GM21619 (cell line): ENCODE measurements around the gene POLR2F.

ENCODE experiments used
- ATAC-seq: cut with Tn5 transposase; IDR thresholded peaks from one replicate; pipeline ENCODE4 v1.9.1; 2021; ENCODE audit not compliant: unreplicated experiment

Gene POLR2F

DNA sequence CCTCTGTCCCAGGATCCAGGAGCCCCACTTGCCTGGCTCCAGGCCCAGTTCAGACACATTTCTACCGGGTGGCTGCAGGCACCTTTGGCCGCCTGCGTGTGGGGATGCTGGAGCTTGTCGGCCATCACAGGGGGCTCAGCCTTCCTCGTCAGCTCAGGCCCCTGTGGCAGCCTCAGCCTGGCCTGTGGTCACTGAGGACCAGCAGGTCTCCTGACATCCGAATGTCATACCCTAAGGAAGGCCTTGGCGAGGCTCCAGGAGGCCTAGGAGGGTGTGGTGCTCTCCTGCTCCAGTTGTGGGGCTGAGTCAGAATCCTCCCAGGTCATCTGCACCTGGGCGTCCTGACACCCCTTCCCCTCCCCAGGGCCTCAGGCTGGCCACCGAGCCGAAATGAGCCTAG, 45.7 kb downstream of the POLR2F start:
- no peak for ATAC-seq

DNA sequence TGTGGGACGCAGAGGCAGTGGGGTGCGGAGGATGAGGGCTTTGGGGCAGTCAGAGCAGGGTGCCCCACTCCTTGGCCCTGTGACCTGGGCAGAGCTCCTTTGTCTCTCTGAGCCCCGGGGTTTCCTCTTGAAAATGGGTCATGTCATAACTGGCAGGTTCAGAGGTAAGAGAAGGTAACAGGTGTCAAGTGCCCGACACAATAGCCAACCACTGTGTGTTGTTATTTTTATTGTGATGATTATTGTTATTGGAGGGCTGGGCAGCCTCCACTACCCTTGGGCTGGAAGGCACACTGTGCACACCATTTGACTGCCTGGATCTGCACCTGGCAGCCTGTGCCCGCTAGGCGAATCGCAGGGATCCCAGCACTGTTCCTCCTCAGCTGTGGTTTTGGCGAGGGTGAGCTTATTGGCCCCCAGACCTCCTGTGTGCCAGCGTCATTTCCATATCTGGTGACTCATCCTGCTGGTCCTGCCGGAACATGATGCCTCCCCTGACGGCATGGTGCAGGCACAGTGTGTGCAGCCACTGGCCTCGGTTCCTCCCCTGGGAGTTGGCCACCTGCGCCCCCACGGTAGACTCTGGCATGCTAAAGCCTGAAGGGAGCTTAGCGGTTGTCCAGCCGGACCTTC, 46.3 kb downstream of the POLR2F start:
- ATAC-seq = no peak

- ATAC-seq = no peak
Measured at GRCh38 chr22:38005943-38006342, 52.4 kb downstream of the POLR2F start.

DNA sequence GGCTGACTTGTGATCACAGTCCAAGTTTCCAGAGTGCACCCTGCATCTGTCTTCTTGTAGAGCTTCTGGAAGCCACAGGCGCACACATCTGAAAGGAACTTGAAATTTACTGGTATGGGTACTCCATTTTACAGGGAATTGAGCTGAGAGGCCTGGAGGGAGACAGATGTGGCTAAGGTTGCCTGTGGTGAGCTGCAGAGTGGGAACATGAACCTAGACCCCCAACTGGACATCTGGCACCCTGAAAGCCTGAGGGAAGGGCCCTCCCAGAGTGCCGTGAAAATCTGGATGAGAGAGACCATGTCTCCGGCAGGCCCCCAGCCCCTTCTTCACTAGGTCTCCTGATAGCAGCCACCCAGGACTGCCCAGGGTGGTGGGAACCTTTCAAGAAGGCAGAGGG, 53.4 kb downstream of the POLR2F start:
- ATAC-seq = no peak

GRCh38 chr22:38007330-38007902, 53.9 kb downstream of the POLR2F start:
- ATAC-seq = no peak

DNA sequence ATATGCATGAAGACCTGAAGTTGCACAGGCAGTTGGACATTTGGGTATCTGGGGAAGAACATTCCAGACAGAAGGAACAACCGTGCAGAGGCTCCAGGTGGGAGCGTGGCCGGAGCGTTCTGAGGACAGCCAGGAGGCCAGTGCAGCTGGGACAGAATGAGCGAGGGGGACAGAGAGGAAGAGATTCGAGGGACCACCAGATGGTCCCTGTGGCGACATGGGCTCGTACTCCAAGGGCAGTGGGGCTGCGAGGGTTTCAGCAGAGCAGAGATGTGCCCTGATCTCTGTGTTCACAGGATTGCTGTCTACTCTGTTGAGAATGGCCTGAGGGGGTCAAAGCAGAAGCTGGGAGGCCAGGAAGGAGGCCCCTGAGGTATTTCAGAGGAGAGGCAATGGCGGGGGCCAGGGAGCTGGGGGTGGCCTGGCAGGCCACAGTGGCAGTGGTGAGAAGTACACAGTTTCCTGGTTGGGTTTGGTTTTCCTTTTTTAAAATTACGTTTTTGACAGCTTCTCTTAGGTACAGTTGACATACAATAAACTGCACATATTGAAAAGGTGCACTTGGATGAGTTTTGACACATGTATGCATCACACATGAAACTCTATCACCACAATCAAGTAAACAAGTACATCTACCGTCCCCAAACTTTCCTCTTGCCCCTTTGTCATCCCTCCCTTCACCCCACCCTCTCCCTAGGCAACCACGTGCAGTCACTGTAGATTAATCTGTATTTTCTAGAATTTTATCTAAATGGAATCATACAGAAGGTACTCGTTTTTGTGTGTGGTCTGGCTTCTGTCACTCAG, 55.7 kb downstream of the POLR2F start:
- no peak for ATAC-seq

DNA sequence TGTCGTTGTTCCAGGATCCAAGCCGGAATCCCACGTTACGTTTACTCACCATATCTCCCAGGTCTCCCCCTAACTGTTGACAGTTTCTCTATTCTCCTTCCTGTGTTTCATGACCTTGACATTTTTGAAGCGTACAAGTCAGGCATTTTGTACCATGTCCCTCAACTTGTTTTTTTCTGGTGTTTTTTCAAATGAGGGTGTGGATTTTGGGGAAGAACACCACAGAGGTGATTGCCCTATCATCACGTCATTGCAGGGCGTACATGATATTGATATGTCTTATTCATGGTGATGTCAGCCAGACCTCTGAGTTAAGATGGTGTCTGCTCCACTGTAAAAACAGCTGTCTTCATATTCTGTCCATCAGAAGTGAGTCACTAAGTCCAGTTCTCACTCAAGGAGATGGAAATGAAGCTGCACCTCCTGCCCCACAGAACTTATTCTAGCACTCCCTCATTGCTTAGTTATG, 59.1 kb downstream of the POLR2F start:
- ATAC-seq = no peak

DNA sequence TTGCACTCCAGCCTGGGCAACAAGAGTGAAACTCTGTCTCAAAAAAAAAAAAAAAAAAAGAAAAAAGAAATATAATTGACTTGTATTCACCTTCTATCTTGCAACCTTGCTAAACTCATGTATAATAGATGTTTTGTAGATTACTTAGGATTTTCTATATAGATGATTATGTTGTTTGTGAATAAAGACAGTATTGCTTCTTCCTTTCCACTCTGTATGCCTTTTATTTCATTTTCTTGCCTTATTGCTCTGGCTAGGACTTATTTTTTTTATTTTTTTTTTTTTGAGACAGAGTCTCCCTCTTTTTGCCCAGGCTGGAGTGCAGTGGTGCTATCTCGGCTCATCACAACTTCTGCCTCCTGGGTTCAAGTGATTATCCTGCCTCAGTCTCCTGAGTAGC, 60.6 kb downstream of the POLR2F start:
- ATAC-seq = no peak

DNA sequence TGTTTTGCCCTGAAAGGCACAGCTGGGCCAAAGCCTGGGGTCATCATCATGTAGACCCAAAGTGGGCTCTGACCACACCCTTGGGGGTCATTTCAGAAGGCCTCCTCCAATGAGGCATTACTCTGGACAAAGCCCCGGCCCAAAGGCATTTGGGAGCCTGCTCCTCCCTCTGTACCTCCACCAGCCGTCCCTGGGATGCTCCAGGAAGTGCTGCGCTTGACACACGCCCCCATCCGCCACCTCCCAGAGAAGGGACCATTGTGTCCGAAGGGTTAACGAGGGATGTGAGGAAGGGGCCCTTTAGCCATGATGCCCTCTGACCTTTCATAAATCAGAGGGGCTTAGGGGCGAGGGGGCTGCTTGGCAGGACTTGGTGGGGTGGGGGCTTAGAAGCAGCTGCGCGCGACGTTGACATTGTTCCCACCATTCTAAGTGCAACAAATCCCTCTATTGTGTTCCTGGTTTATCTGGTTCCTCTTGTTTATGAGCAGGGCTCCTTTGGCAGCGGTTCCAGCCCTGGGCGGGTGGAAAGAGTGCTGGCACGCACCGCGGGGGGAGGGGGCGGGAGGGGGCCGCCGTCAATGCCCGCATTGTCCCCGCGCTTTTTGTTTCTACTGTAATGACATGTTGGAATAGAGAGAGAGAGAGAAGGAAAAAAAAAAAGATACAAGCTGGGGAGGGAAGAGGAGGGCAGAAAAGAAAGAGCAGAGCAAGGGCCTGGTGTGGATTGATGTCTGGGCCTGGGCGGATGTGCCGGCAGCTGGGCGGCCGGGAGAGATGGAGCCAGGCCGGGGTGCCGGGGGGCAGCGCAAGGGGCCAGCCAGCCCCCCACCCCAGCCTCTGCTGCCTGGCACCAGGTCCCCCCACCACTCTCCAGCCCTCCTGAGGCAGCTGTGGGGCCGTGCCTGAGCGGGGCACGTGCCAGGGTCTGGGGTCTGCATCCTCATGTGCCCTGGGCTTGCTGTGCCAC, 63.0 kb downstream of the POLR2F start:
- ATAC-seq = no peak

DNA sequence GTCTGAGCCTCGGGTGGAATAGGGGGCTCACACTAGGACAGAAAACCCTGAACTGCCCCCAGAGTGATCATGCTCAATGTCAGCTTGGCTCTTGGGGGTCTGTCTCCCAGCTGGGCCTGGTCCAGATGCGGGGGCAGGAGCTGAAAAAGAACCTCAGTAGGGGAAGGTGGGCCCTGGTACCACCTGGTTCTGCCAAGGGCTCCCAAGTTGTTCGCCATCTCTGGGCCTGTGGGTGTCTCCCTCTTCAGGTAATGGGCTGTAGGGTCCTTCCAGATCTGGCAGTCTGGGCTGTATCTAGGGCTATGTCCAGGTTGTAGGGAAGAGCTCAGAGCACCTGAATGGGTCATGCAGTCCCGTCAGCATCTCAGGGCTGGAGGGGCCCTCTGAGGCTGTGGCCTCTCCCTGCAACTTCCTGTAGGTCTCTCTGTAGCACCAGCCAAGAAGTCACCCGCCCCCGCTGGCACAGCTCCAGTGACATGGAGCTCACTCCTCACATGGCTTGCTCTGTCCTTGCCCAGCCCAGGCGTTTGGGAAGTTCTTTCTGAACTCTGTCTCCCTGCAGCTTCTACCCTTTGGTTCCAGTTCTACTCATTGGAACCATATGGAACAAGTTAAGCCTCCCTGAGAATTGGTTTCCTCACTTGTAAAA, 63.9 kb downstream of the POLR2F start:
- no peak for ATAC-seq

DNA sequence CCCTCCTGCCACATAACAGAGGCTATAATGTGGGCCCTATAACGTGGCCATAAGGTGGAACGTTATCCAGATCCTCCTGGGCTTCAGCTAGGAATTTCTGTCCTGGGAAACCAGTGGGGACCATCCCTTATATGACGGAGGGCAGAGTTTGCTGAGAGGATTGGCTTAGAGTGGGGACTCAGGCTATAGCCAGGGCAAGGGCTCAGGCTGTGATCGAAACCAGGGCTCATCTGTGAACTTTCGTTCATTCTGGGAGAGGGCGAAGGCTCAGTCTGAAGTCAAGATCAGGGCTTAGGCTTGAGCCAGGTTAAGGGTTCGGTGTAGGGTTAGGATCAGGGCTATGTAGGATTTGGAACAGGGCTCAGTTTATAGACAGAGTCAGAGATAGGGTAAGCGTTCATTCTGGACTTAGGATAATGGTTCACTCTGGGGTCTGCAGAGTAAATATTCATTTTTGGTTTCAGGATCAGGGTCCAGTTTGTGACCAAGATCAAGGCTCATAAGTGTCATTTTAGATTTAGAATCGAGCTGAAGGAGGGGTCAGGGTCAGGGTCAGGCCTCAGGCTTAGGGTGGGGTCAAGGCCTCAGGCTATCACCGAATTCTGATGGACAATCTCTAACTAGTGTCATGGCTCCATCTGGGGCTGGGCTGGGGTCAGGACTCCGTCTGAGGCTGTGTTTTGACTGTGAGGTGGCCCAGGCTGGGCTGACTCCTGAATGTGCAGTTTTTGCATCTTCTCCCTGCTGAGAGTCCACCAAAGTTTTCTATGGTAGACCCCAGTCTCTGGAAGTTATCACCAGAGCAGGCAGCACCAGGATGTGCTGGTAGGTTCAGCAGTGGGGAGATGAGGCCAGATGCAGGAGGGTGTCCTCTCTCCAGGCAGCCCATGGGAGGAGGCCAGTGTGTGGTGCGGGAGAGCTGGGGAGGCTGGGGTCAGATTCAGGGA, 64.7 kb downstream of the POLR2F start:
- ATAC-seq = no peak
